Activated CD8-positive, alpha-beta memory T cell treated with anti-CD3 and anti-CD28 coated beads for 1 hour (primary cell): ENCODE results near the gene AGMAT.
"Not testable (repeated sequence)": the region's sequence is repeated elsewhere in the genome, so short reads cannot be mapped to it uniquely, and the experiment has no call there.

Experiments used
- DNase-seq, 2 donors: peaks; one replicate each; pipeline ENCODE4 v3.0.0-alpha.2; 2020; ENCODE audit warnings: low read depth in 1 of 2; ENCODE audit errors: extremely low read depth in 1 of 2

The AGMAT gene

DNA sequence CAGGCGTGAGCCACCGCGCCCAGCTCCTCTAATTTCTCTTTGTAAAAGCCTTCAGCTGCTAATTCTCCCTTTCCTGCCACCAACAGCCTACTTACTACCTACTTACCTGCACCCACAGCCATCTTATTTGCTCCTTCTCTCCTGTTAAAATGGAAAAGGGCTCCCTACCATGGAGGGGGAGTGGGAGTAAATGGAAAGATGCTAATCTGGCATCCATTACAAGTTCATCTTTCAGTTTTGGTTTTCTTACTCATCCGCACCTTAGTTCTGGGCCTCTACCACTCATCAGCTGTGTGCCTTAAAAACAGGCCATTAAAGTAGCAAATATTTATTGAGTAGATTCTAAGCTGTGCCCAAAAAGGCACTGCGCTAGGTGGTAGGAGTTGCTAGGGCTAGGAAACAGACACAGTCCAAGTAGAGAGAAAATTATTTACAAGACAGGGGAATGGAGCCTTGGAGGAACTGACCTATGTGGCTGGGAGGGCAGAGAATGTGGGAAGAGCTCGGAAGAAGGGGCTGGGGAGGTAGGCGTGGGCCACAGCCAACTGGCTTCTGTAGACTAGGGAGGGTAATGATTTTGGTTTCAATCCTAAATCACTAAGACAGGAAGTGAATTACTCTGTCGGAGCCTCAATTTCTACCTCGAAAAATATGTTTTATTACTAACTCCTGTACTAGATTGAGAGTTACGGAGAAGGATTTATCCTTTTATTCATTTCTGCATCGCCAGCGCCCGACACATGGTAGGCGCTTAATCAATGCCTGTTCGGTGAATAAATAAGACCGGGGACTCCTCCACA, 31.7 kb upstream of the AGMAT start:
- no peak for DNase-seq

DNA sequence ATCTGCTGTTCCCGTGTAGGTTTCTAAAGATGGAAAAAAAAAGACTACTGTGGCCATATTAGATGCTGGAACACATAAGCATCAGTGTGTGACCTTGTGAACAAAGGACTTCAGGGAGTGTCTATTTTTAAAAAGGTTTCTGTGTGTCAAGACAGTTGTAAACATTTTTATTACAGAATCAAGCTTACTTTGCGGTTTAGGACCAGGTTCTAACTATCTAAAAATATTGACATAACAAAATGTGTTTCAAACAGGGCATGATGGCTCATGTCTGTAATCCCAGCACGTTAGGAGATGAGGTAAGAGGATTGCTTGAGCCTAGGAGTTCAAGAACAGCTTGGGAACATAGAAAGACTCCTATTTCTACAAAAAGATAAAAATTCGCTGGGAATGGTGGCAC, 25.3 kb upstream of the AGMAT start:
- no peak for DNase-seq

DNA sequence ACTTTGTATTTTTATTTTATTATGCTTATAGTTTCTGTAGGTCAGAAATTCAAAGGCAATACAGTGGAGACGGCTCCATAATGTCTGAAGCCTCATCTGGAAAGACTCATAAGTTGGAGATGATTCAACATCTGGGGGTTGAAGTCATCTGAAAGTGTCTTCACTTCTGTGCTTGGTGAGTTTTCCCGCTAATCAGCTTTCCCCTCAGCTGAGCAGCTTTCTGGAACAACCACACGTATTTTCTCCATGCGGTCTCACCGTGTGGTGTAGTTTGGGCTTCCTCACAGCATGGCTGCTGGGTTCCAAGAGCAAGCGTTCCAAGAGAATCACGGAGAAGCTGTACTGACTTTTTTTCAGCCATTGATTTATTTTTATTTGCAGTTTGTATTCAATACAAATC, 24.8 kb upstream of the AGMAT start:
- DNase-seq: no peak

DNA sequence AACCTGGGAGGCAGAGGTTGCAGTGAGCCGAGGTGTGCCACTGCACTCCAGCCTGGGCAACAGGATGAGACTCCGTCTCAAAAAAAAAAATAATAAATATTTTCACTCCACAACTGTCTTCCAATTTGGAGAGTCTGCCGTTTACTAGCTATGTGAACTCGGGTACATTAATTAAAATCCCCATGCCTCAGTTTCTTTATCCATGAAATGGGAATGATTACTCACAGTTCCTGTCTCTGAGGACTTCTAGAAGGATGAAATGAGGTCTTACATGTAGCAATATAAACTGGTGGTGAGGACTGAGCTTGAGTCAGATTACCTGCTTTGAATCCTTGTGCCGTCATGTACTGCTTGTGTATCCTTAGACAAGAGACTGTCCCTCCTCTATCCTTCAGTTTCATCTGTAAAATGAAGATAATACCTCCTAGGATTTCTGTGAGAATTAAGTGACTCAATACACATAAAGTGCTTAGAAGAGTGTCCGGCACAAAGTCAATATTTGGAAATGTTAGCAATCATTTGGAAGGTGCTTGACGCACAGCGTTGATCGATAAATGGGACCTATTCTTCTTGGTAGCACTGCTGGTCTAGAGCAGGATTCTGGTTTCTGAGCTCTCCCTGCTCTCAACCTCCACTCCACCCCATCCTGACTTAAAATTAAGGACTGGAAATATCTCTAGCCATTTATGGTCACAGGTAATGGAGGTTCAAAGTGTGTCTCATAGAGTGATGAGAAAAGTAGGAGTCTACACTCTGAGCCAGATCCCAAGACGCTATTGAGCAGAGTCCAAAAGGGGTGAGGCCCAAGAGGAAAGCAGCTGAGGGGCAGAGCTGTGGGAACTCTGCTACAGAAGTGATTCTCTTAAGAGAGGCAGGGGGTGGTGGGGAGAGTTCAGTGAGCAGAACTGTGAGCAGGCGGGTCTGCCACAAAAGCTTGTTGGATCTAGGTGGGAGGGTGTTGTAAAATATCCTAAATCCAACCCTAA, 20.8 kb upstream of the AGMAT start:
- DNase-seq: no peak

DNA sequence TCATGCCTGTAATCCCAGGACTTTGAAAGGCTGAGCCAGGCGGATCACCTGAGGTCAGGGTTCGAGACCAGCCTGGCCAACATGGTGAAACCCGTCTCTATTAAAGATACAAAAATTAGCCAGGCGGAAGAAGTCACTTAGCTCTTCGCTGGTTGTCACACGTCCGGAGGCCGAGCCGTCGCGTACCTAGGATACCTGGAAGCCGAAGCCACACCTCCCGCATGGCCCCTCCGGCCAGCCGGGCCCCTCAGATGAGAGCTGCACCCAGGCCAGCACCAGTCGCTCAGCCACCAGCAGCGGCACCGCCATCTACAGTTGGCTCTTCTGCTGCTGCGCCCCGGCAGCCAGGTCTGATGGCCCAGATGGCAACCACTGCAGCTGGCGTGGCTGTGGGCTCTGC, 19.5 kb upstream of the AGMAT start:
- not testable (repeated sequence) for DNase-seq

GRCh38 chr1:15603966-15604282, 19.1 kb upstream of the AGMAT start:
- not testable (repeated sequence) for DNase-seq

DNA sequence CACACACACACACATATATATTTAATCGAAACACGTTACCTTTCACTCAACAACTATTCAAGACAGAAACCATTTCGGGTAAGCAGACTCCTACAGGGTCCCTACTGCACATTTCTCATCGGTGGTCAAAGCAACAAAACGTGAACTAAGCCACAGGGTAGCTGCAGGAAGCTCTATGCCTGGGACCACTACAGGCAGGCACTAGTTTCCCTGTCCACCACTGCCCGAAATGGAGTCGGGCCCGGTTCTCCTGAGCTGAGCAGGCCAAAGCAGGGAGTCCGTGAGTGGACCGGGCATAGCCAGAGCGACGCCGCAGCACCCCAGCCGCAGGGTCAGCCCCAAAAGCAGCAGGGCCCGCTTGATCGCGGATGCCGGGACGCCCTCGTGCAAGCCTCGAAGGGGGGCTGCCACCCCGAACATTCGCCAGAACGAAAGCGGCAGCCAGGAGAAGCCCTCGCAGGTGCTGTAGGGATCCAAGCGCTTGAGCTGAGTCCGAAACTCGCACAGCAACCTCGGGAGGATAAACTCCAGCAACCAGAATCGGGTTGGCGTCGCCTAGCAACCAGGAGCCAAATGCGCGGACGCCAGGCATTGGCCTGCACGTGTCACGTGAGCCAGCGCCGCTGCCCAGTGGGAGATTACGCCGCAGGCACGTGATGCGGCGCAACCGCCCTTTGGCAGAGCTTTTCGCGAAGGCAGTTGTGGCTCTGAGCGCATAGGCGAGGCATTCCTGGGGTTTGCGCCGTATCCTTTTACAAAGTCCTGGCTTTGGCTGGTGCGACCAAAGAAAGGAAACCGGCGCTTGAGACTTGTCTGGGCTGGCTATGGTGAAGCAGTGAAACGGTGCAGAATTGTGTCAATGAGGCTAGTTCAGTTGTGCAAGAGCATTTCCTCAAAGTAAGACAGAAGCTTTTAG, 18.5 kb upstream of the AGMAT start:
- DNase-seq: peak; percentile 87 to 89

GRCh38 chr1:15598436-15598835, 13.6 kb upstream of the AGMAT start:
- DNase-seq: no peak

DNA sequence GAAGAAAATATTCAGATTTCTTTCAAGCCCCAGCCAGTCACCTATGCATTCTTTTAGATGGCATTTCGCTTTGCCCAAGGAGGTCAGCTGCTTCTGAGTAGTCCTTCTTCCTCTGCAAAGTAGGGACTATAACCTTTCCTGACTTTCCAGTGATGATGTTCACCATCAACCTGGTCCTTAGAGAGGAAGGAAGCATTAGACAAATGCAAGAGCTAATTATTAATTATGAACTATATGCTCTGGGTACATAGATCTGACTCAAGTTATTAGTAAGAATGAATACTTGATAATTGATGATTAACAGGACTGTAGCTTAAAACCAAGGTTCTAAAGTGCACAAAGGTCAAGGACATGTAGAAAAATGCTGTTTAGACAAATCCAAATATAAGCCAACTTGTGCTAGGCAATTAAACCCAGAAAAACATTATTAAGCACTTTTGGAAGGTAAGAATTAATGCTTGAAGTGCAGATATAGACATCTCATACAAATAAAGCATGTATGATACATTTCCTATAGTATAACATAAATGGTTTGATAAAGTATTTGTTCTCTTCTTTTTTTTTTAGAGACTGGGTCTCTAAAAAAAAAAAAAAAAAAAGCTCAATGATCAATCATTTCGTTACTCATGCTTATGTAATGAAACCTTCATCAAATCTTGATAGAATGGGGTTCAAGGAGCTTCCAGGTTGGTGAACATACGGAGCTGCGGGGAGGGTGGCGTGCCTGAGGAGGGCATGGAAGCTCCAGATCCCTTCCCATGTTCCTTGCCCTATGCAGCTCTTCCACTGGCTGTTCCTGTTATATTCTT, 11.2 kb upstream of the AGMAT start:
- no peak for DNase-seq

GRCh38 chr1:15592285-15592684, 7.4 kb upstream of the AGMAT start:
- no peak for DNase-seq

- no peak for DNase-seq
These were observed 1.7 kb downstream of the AGMAT start for GRCh38 chr1:15583016-15583706.

DNA sequence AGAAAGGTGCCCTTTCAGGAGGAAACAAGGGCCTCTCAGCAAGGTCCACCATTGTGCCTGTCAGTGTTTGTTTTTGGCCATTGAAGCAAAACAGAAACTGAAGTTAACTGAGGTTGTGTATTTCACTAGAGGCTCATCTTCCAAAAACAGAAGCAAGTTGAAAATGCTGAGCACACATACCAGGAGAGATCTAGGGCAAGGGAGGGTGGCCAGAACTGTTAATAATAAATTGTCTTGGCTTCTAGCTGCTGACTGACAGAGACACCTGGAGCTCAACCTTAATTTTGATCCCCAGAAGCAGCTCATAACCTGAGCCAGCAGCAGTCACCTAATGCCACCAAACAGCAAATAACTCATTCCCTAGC, 5.2 kb downstream of the AGMAT start:
- no peak for DNase-seq

DNA sequence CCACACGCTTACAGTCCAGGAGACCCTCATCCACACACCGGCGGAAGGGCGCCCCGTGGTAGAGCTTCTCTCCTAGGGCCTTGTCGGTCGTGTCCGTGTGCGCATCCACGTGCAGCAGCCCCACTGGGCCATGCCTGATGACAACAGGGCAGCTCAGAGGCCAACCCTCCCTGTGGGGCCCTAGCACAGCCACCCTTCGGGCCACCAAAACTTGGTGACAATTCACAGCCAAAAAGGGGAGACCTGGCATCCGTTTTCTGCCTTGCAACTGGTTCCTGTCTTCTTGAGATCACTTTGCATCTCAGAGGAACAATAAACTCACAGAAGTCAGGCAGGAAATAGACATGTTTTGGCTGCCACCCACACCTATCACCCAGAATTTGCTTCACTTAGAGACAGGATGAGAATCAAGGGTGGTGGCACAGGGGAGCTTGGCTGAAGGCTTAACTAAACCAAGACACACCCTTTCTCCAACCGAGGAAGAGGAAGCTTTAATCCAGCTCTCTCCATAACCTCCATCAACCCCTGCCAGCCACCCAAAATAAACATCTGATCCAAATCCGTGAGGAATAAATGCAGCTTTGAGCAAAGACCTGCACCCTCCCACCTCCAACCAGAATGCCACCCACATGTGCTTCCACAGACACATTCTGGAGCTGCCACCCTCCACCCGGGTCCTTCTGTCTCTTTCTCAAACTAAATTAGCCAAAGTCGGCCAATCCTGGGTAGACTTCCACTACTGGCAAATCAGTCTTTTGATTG, 5.7 kb downstream of the AGMAT start:
- no peak for DNase-seq

DNA sequence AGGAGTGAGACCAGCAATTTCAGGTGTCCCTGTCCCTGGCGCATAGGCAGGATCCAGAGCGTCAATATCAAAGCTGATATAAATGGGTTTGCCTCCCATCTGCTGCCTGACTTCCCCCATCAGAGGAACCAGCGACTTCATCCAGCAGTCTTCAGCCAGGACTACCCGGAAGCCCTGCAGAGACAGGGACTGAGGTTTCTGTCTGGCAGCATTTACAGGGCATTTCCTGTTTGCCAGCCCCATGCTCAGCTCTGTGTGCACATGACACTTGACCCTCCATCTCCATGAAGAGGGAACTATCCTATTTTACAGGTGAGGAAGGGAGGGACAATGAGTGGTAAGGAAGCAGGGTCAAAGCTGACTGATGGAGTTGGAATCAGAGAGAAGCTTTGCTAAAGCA, 7.2 kb downstream of the AGMAT start:
- no peak for DNase-seq

- no peak for DNase-seq
These were observed 9.2 kb downstream of the AGMAT start for GRCh38 chr1:15575549-15576150.

- DNase-seq: no peak
These were observed 10.1 kb downstream of the AGMAT start for GRCh38 chr1:15574741-15575140.

DNA sequence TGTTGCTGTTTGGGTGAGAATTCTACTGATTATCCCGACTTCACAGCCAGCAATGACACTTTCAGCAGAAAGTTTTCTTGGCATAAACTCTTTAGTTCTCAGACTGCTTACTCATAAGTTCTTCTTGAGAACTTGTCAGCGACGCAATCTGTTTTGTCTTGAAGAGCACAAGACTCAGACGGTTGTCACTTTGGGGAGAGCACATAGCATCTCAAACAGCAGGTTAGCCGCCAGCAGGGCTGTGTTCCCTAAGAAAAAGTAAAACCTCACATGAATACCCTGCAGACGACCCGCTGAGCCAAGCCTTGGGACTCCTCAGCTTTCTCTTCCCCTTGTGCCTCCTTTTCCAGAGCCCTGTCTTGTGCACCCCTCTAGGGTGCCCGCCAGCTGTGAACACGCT, 11.4 kb downstream of the AGMAT start:
- DNase-seq: no peak

DNA sequence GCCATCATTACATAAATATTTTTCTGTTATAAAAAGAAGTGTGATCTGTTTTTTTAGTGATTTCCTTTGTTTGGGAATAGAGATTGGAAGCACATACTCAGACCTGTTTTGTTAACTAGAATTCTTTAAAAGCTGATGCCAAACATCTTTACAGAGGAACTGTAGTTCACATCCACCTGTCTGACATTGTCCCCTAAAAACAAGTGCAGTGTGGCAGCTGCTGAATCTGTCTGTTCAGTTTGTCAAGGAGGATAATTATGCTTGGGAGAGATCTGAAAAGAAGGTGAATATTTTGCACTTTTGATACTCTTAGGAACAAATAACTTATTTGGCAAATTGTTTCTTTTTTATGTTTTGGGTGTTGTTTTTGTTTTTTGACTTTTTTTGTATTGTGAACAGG, 13.6 kb downstream of the AGMAT start:
- DNase-seq: no peak

GRCh38 chr1:15570861-15571260, 14.0 kb downstream of the AGMAT start:
- DNase-seq: no peak
